ENCODE measurements around the gene GNG12. TPM values are rescaled to one million over a fixed set of nuclear protein-coding genes. Genes with fewer than 3 reads are reported as not detected.

The GNG12 gene
- total and polyA plus RNA-seq, 2 donors (not counting 3 experiments of a cell fraction or from before 2014, with no cell fraction given): 107 to 152 TPM

DNA sequence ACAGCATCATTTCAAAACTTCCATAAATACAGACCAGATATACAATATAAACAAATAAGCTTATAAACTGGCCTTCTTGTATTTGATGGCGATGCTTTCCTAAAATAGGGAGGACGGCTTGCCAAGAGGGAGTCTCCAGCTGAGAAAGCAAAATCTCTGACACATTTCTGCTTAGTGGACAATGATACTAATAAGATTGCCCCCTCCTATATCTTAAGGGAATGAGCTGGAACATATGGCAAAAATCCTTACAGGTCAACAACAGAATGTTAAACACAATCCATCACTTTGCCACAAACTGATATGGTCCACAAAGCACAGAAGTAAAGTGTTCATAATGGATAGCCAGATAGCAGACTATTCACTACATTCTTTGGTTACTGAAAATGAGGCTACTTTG lies 155.3 kb downstream of the GNG12 start:
- no peak overlapping the region for H3K27ac ChIP-seq (ENCODE audit: insufficient read depth, low read depth, low read length)
- no peak for FAIRE-seq
- POLR2A ChIA-PET: no interaction called here
- no peak overlapping the region for H3K9ac ChIP-seq (replicated peaks; ENCODE audit: extremely low read depth, insufficient read depth, low read length)
- intact Hi-C loops (cut with micrococcal nuclease): no loop called here
- H3K9me1 ChIP-seq (replicated peaks; ENCODE audit: control insufficient read depth, extremely low read depth, insufficient read depth, low read length): no peaks in the 10 kb centered on the region
- no peaks in the 10 kb centered on the region for H3K9me3 ChIP-seq (replicated peaks; ENCODE audit: control insufficient read depth, insufficient read depth, low read length)
- CTCF ChIA-PET: interaction anchor here (1.3 to 1.6 kb wide), 5 partner anchors 43 to 117 kb away, joined by 3 to 4 read pairs (median 3); no protein-coding TSS in a partner anchor
- DNase-seq (ENCODE audit: low read depth, low spot score): no peak
- dilution Hi-C loops (cut with MboI; ENCODE audit: extremely low pct_ligation_motif_present, low sequenced_read_pairs): no loop called here
- no peak overlapping the region for H2AFZ ChIP-seq (ENCODE audit: low read depth, low read length)
- no peak for TF ChIP-seq GATA2 (IDR thresholded peaks at IDR 0.05; ENCODE audit: insufficient read depth, insufficient read length, low read depth, low read length)
- no peaks in the 10 kb centered on the region for H3K36me3 ChIP-seq (ENCODE audit: control insufficient read depth in 2 of 2, extremely low read depth in 1 of 2, insufficient read depth in 2 of 2, low read length in 2 of 2)
- H3K4me3 ChIP-seq (replicated peaks in 1 of 3; ENCODE audit: insufficient read depth in 1 of 3, low read depth in 1 of 3, low read length in 3 of 3): no peak overlapping the region
- H3K4me2 ChIP-seq (ENCODE audit: insufficient read depth, low read length): no peak overlapping the region
- H4K20me1 ChIP-seq (replicated peaks; ENCODE audit: control insufficient read depth, extremely low read depth, insufficient read depth, low read length): no peaks in the 10 kb centered on the region
- no peaks in the 10 kb centered on the region for H3K79me2 ChIP-seq (ENCODE audit: control insufficient read depth, insufficient read depth, low read length)
- BruUV-seq (replicated peaks): no TSS peak
- H3K4me1 ChIP-seq (ENCODE audit: control insufficient read depth, extremely low read depth, insufficient read depth, low read length): peaks cover 23% of the 10 kb centered on the region
- H3K27me3 ChIP-seq (ENCODE audit: control insufficient read depth in 2 of 2, insufficient read depth in 2 of 2, low read length in 2 of 2): no peaks in the 10 kb centered on the region

DNA sequence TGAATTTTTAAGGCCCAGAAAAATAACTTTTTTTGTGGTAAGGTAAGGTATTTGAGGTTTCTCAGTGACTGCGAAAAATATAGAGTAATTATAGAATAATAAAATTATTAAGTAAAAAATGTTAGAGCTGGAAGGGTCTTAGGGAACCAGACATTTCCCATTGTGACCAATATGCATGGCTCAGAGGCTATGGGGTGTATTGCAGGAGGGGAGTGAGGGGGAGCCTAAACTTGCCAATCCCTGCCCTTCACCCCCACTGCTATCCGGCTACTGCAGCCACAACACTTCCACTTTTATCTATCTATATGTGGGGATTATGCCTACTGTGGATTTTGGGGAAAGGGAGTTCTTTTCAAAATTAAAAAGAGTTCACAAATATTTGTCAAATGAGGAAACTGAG lies 155.9 kb downstream of the GNG12 start:
- TF ChIP-seq, protein P1, sequence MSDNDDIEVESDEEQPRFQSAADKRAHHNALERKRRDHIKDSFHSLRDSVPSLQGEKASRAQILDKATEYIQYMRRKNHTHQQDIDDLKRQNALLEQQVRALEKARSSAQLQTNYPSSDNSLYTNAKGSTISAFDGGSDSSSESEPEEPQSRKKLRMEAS (IDR thresholded peaks at IDR 0.05; ENCODE audit: insufficient read depth, insufficient read length): no peak
- TF ChIP-seq, protein P2, sequence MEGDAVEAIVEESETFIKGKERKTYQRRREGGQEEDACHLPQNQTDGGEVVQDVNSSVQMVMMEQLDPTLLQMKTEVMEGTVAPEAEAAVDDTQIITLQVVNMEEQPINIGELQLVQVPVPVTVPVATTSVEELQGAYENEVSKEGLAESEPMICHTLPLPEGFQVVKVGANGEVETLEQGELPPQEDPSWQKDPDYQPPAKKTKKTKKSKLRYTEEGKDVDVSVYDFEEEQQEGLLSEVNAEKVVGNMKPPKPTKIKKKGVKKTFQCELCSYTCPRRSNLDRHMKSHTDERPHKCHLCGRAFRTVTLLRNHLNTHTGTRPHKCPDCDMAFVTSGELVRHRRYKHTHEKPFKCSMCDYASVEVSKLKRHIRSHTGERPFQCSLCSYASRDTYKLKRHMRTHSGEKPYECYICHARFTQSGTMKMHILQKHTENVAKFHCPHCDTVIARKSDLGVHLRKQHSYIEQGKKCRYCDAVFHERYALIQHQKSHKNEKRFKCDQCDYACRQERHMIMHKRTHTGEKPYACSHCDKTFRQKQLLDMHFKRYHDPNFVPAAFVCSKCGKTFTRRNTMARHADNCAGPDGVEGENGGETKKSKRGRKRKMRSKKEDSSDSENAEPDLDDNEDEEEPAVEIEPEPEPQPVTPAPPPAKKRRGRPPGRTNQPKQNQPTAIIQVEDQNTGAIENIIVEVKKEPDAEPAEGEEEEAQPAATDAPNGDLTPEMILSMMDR (IDR thresholded peaks at IDR 0.05; ENCODE audit: extremely low read depth in 1 of 2, insufficient read depth in 1 of 2, low read depth in 1 of 2, low read length in 2 of 2): no peak
- no peak for TF ChIP-seq MYC (IDR thresholded peaks at IDR 0.05; ENCODE audit: low read depth, low read length)
- TF ChIP-seq EZH2 (IDR thresholded peaks at IDR 0.05; ENCODE audit: borderline replicate concordance, low read depth, low read length, severe bottlenecking): no peak
- TF ChIP-seq POLR2A (IDR thresholded peaks at IDR 0.05; ENCODE audit: low read depth, low read length): no peak
- no peak for TF ChIP-seq FOS (IDR thresholded peaks at IDR 0.05; ENCODE audit: borderline replicate concordance, insufficient read depth, low read length)
- no peak for TF ChIP-seq JUN (IDR thresholded peaks at IDR 0.05; ENCODE audit: borderline replicate concordance, insufficient read depth, insufficient read length, low read depth)
- TF ChIP-seq GATA2 (IDR thresholded peaks at IDR 0.05; ENCODE audit: insufficient read depth, insufficient read length, low read depth, low read length): no peak
- no peak for TF ChIP-seq POLR2AphosphoS5 (IDR thresholded peaks at IDR 0.05; ENCODE audit: insufficient read depth, low read depth, low read length)
- CTCF ChIA-PET: interaction anchor here (1.4 to 1.6 kb wide), 3 partner anchors 43 to 116 kb away, joined by 3 to 4 read pairs (median 3); no protein-coding TSS in a partner anchor
- H3K9me3 ChIP-seq (replicated peaks; ENCODE audit: control insufficient read depth, insufficient read depth, low read length): no peaks in the 10 kb centered on the region
- intact Hi-C loops (cut with micrococcal nuclease) (no loop called here), dilution Hi-C loops (cut with MboI; ENCODE audit: extremely low pct_ligation_motif_present, low sequenced_read_pairs) (no loop called here)
- H3K9me1 ChIP-seq (replicated peaks; ENCODE audit: control insufficient read depth, extremely low read depth, insufficient read depth, low read length): no peaks in the 10 kb centered on the region
- FAIRE-seq (no peak), DNase-seq (ENCODE audit: low read depth, low spot score) (no peak)
- H3K4me2 ChIP-seq (ENCODE audit: insufficient read depth, low read length): no peak overlapping the region
- H2AFZ ChIP-seq (ENCODE audit: low read depth, low read length): no peak overlapping the region
- no peaks in the 10 kb centered on the region for H3K79me2 ChIP-seq (ENCODE audit: control insufficient read depth, insufficient read depth, low read length)
- no peak overlapping the region for H3K9ac ChIP-seq (replicated peaks; ENCODE audit: extremely low read depth, insufficient read depth, low read length)
- BruUV-seq (replicated peaks): no TSS peak
- H3K27me3 ChIP-seq (ENCODE audit: control insufficient read depth in 2 of 2, insufficient read depth in 2 of 2, low read length in 2 of 2): no peaks in the 10 kb centered on the region
- H3K4me3 ChIP-seq (replicated peaks in 1 of 3; ENCODE audit: insufficient read depth in 1 of 3, low read depth in 1 of 3, low read length in 3 of 3): no peak overlapping the region
- peaks cover 18% of the 10 kb centered on the region for H3K4me1 ChIP-seq (ENCODE audit: control insufficient read depth, extremely low read depth, insufficient read depth, low read length)
- H3K27ac ChIP-seq (ENCODE audit: insufficient read depth, low read depth, low read length): no peak overlapping the region
- POLR2A ChIA-PET: no interaction called here
- H4K20me1 ChIP-seq (replicated peaks; ENCODE audit: control insufficient read depth, extremely low read depth, insufficient read depth, low read length): no peaks in the 10 kb centered on the region
- no peaks in the 10 kb centered on the region for H3K36me3 ChIP-seq (ENCODE audit: control insufficient read depth in 2 of 2, extremely low read depth in 1 of 2, insufficient read depth in 2 of 2, low read length in 2 of 2)
